Activated CD4-positive, alpha-beta T cell treated with anti-CD3 and anti-CD28 coated beads, Interleukin-2, amount 50 U/mL, for 16 hours (primary cell): ENCODE data around the gene LGALS9B.
"Not testable (repeated sequence)": the region's sequence is repeated elsewhere in the genome, so short reads cannot be mapped to it uniquely, and the experiment has no call there.

Experiments
- DNase-seq: peaks from one replicate; pipeline ENCODE4 v3.0.0-alpha.2; 2020

The LGALS9B gene

DNA sequence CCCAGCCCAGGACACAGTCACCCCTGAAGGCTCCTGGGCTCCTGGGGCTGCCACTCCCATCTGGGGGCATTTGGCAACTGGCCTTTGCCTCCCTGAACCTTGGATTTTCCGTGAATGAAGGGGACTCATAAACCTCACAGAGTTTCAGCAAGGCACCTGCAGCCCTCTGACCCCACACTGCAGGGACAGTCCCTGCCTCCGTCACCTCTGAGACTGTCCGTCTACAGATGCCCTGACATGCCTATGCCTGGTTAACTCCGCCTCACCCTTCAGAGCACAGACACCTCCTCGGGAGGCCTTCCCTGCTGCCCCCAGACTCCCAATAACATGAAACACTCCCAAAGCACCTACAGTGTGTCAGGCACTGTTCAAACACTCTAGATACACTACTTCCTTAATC, 786 bp downstream of the LGALS9B start:
- DNase-seq, result not testable (repeated sequence)

DNA sequence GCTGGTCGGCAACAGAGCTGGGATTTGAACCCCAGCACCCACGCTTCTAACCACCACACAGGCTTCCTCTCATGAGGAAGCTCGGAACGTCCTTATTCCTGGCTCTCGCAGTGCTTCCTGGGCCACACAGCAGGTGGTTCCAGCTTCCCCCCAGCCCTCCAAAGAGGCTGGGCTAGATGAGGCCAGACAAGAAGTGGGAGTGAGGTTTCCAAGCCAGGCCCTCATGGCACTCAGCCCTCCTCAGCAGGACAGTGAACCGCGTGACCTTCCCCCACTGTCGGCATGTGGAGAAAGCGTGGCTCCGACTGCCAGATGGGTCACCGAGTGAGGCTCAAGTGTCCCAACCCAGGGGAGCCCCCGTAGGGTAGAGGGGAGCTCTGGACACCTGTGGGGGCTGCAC, 1.8 kb downstream of the LGALS9B start:
- DNase-seq, result not testable (repeated sequence)

DNA sequence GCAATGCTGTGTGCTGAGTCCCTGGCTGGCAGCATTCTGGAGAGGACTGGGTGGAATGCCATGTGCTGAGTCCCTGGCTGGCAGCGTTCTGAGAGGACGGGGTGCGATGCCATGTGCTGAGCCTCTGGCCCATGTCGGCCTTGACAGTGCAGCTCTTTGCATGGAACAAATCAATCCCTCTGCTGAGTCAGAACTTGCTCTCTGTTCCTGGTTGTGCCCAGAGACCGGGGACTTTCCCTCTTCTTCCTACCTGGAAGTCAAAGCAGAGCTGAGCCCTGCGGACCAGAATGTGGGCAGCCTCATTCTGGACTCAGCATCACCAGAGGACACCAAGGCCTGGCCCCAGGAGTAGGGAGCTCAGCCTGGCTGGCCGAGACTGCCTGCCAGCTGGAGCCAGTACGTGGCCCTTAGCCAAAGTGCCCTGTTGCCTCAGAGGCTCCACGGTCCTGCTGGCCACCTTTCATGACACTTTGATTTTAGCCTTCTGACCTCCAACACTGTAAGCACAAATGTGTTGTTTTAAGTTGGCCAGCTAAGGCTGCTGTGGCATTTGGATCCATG, 2.4 kb downstream of the LGALS9B start:
- DNase-seq, result not testable (repeated sequence)

DNA sequence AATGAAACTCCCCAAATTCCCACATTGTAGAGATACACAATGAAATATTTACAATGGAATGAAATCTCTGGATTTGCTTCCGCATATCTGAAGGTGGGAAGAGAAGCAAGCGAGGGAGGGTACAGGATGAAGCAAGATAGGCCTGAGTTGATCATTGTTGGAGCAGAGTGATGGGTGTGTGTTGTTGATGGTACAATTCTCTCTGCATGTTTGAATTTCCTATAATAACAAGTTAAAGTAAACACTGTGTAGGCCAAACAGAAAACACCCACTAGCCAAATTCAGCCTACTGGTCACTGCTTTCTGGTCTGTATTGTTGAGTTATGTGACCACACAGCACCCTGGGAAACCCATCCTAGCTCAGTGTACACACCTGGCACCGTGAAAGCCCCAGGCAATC, 5.2 kb downstream of the LGALS9B start:
- DNase-seq, result not testable (repeated sequence)

DNA sequence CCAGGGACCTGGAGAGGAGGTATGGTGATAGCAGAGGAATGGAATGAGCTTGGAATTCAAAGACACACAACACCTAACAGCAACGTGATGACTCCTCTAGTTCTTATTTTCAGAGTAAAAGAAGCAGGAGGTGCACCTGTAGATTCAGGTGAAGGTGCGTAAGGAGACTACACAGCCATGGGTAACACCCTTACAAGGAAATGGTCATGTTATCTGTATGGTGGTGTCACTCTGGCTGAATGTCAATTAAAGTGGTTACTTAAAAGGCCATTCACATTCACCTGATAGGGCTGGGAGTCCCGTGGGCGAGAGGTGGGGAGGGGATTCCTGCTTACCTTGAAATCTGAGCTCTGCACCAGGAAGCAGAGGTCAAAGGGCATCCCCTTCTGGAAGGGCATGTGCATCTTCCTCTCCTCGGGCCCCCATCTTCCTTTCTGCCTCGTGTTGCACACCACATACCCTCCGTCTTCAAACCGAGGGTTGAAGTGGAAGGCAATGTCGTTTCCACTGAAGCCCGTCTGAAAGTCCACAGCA, 9.4 kb downstream of the LGALS9B start:
- not testable (repeated sequence) for DNase-seq

DNA sequence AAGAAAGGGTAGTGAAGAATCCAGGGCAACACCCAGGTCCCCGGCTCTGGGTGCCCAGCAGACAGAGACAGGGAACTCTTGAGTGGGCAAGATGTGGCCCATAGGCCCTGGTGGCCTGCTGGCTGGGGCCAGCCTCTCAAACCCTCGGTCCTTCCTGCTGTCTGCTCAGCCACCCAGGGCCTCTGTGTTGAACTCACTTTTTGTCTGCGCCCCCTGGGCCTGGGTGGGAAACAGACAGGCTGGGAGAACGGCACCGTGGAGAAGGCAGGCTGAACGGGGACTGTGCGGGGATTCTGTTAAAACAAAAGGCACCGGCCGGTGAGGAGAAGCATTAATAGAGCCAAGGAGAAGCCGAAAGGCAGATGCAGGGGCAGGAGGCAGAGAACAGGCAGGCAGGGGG, 12.2 kb downstream of the LGALS9B start:
- not testable (repeated sequence) for DNase-seq

DNA sequence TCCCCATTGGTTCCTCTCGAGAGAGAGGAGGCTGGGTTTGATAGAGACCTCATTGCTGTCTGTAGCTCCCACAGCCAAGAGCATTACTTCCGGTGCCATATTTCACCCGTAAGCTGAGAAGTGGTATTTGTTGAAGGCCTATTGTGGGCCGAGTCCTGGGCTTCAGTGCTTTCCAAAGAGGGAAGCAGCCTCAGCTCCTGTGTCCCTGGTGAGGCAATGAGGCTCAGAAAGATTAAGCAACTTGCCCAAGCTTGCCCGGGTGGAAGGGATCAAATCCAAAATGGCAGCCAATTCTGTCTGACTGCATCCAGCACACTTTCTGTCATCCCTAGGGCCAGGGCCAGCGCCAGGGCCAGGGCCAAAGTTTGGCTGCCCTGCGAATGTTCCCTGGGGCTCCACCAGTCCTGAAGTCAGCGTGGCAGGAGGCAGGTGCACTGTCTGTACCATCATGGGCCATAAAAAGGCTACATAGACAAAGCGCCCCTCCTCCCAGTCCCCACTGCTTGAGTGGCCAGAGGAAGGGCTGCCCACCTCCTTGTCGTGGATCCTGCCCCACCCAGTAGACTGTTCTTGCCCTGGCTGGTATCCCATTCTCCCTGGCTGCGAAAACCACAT, 13.4 kb downstream of the LGALS9B start:
- not testable (repeated sequence) for DNase-seq

DNA sequence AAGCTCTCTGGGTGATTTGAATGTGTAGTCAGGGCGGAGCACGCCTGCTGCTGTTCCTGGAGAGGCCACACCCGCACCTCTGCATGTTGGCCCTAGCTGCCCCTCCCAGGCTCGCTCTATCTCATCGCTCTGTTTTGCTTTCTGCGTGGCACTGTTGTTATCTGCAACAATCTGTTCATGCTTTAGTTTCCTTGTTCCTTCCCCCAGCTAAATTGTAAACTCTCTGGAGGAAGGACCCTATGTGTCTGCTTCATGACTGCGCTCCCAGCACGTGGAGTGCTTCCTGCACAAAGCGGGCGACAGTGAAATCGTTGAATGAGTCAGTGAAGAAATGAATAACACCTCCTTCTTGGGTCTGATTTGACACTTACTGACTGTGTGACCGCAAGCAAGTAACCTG, 16.5 kb downstream of the LGALS9B start:
- peak; percentile 75 for DNase-seq

DNA sequence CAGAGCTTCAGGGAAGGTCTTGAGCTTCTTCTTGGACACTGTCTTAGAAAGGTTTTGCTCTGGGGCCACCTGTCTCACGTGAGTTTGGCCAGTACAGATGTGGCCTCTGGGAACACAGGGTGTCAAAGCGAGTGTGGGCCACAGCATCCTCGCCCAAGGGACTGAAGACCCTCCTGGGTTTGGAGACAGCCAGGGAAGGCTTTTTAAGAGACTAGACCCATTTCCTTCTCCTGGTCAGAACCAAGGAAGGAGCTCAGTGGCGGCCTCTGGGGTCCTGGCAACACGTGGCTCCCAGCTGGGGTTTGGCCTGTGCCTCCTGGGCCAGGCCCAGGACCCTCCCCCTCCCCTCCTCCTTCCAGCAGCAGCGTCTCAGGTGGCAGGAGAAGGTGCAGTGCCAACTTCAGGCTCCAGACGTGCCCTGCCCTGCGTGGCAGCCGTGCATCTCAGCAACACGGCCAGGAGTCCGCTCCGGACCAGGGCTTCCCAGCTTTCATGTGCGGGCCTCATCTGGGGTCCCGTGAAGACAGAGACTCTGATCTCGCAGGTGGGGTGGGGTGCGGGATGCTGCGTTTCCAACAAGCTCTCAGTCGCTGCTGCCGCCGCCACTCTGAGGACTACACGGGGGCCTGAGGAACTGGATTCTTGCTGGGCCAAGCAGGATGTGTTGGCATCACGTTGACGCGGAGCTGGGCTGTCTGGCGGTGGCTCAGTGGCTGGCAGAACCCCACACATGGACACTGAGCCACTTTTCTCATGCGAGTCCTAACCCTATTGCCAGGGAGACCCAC, 19.6 kb downstream of the LGALS9B start:
- not testable (repeated sequence) for DNase-seq

DNA sequence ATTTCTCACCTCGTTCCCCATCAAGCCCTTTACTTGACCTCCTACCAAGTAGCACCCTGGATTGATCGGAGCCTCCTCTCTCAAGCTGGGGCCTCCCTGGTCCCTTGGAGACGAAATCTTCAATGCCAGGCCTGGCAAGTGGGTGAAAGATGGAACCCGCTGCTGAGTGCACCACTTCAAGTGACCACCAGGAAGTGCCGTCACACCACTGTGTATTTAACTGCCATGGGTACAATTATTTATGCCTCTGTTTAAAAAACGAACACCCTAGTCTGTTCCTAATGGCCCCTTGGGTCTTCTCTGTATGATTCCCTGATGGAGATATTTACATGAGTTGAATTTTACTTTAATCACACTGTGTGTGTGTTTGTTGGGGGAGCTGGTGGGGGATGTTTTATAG, 20.4 kb downstream of the LGALS9B start:
- DNase-seq, result not testable (repeated sequence)

DNA sequence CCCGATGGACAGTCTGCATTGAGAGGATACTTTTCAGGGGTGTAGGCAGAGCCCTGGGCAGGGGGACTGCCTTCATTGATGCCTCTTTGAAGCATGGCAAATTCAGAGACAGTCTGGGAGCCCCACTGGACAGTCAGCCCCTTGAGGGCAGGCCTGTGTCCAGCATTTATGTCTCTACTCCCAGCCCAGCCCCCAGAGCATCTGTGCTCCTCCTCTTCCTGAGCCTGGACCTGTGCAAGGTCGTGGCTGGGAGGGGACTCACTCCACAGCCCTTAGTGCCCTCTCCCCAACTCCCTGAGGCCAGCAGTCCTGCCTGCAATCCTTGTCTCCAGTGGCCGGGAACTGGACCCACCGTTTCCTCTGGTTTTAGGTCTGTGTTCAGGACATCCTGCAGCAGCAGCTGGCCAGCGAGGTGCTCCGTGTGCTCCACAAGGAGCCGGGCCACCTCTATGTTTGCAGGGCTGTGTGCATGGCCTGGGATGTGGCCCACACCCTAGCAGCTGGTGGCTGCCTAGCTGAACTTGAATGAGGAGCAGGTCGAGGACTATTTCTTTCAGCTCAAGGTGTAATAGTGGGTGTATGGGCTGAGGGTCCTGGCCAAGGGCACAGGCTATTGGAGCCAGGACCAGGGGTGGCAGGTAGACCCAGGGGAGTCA, 22.6 kb downstream of the LGALS9B start:
- DNase-seq, result not testable (repeated sequence)

DNA sequence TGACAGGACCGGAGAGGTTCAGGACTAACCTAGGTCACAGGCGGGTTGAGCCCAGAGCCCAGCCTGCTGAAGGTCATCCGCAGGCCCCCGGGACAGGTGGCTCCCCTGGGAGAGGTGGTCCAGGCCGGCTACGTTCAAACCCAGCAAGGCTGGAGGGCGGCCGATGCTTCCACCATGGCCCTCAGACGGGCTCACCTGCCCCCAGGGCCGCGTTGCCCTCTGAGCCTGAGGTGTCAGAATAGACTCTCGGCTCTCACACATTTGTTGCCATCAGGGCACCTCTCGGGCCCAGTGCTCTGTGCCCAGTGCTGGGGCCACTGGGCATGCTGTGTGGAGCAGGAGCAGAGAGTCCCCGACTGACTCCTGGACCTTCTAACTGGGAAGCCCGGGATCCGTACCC, 23.2 kb downstream of the LGALS9B start:
- DNase-seq, result not testable (repeated sequence)

DNA sequence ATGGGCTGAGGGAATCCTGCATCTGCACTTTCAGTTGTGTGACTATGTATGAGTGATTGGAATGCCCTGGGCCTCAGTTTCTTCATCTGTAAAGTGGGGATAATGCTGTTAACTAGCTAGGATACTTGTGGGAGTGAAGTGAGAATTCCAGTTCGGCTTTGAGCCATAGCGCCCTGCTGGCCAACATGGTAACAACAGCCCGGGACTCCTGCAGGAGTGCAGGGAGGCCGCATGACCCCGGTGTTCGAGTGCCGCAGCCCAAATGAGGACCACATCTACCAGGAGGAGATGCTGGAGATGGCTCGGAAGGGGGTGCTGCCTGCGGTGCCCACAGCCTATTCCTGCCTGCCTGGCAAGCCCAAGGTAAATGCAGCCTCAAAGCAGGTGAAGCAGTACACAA, 23.7 kb downstream of the LGALS9B start:
- not testable (repeated sequence) for DNase-seq

DNA sequence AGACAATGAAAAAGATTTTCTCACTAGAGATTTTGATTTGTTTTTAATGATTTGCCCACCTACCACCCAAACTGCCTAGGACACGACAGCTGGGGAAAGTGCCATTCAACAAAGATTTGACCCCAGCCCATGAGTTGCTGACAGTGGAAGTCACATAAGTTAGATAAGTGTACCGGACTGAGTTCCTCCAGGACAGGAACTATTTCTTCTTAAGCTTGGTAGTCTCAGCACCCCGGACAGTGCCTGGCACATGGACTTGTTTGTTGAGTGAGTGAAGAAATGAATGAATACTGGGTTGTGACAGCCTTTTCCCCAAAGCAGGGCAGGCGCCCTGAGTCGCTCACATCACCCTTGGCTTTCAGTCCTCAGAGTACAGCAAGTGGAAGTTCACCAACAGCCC, 26.7 kb downstream of the LGALS9B start:
- DNase-seq, result not testable (repeated sequence)

DNA sequence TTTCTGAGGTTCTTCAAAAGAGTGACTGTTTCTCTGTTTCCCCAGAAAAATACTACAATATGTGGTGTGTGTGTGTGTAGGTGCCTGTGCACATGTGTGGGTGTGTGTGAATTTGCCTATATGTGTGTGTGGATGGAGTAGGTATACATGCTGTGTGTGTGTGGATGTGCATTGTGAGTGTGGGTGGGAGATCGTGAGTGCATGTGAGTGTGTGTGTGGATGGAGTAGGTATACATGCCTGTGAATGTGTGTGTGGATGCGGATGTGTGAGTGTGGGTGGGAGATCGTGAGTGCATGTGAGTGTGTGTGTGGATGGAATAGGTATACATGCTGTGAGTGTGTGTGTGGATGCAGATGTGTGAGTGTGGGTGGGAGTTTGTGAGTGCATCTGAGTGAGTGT, 32.2 kb downstream of the LGALS9B start:
- DNase-seq, result not testable (repeated sequence)

DNA sequence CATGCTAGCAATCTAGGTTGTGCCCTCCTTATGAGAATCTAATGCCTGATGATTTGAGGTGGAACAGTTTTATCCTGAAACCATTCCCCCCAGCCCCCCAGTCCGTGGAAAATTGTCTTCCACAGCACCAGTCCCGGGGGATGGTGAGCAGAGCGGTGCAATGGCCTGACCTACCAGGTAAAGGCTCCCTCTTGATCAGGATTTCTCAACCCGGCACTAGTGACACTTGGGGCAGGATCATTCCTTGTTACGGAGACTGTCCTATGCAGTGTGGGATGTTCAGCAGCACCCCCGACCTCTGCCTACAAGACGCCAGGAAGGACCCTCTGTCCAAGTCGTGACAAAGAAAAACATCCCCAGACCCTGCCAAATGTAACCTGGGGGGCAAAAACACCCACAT, 34.0 kb downstream of the LGALS9B start:
- DNase-seq, result not testable (repeated sequence)

DNA sequence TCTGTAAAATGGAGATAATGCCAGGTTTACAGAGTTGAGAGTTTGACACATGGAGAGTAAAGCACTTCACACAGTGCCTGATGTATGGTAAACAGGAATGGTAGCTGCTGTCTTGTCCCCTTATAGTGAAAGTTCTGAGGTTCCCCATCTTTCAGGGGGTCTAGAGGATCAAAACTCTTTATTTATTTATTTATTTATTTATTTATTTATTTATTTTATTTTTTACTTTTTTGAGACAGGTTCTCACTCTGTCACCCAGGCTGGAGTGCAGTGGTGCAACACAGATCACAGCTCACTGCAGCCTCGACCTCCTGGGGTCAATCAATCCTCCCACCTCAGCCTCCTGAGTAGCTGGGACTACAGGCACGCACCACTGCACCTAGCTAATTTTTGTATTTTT, 40.1 kb downstream of the LGALS9B start:
- not testable (repeated sequence) for DNase-seq

DNA sequence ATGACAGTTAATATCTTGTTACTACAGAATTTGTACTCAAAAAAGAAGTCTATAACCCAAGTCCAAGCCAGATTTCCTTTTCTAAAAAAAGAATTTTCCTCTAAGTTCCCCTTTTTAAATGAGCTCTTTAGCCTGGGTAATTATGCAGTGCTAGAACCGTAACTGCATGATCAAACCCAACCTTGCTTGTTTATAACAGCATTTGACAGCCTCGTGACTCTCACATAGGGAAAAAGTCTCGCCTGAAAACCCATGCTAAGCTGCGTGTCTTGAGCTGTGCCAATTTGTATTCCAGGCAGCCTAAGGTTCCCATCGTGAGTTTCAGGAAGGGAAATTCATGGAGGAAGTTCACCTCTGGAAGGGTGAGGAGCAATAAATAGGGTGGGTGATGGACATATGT, 44.5 kb downstream of the LGALS9B start:
- not testable (repeated sequence) for DNase-seq

DNA sequence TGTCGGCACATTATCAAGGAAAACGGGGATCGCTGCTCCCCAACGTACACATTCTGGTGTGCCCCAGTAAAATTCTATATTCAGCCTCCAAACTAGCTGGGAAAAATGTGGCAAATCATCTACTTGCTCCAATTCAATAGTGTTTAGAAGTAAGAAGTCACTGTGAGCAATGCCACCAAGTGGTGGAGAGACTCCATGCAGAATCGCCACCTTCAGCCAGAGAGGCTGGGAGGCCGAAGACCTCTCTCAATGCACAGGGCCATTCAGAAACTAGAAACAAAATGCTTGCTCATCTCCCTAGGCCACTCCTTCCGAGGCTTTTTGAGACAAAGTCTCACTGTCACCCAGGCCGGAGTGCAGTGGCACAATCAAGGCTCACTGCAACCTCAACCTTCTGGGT, 48.5 kb downstream of the LGALS9B start:
- DNase-seq, result not testable (repeated sequence)

DNA sequence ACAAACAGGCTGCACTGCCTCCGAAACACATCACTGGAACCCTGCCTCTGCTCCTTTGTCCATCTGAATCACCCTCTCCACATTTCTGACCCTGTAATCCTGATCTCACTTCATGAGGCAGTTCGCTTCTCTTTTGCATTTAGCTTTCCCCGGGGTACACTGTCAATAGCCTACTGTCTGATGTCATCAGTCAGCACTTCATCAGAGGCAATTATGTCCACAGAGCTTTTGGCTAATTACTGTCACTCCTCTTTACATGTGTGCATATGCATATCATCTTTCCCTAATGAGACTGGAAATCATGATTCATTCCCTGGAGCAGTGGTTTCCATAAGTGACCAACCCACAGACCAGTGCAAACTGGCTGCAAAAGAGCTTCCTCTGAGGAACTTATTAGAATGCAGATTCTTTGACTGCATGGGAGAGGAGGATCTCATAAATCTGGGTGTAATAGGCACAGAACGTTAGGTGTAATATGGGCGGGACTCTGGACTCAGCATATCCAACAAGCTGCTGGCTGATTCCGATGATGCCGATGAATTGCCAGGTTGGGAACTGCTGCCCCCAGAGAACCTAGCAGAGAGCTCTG, 49.8 kb downstream of the LGALS9B start:
- not testable (repeated sequence) for DNase-seq

DNA sequence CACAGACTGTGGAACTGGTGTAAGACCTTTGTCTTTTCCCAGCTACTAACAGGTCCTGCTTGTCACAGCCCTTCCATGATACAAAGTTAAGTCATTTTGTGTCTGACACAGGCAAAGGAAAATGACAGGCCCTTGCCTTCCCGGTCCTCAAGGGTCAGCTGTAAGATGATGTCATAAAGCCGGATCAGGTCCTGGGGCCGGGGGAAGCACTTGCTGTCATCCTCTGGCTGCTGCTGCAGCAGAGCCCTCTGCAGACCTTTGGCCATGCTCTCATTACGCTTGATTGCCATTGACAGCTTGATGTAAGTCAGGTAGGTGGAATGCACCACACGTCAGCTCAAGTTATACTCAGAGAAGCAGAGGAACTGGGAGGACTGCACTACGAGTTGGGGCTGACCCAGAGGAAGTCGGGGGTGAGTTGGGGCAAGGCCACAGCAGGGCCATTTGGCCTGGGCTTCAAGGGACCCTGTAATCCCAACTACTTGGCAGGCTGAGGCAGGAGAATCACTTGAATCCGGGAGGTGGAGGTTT, 50.9 kb downstream of the LGALS9B start:
- not testable (repeated sequence) for DNase-seq

DNA sequence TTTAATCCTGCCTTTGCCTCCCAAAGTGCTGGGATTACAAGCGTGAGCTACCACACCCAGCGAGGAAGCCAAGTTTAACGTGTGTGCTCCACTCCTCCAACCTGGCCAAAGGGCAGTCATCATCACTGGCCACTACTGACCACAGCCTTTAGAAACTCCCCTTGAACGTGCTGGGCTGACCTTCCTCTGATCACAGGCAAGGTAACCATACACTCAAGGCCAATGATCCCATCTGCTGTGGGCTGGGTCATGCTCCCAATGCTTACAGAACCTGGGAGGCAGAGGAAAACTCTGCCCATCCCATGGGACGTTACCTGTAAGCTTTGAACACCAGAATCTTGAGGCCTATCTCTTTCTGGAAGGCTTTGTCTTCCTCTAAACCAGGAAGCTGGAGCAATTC, 51.9 kb downstream of the LGALS9B start:
- DNase-seq, result not testable (repeated sequence)
